Stimulated activated CD4-positive, alpha-beta T cell treated with anti-CD3 and anti-CD28 coated beads, Interleukin-4, amount 100 ng/mL, for 4 hours (primary cell): Measurements from ENCODE around the gene CEBPZ.
"Not testable (repeated sequence)": the region's sequence is repeated elsewhere in the genome, so short reads cannot be mapped to it uniquely, and the experiment has no call there.

Experiments used
- DNase-seq, 2 experiments: peaks; one replicate each; pipeline ENCODE4 v3.0.0-alpha.2; 2020

The CEBPZ gene

DNA sequence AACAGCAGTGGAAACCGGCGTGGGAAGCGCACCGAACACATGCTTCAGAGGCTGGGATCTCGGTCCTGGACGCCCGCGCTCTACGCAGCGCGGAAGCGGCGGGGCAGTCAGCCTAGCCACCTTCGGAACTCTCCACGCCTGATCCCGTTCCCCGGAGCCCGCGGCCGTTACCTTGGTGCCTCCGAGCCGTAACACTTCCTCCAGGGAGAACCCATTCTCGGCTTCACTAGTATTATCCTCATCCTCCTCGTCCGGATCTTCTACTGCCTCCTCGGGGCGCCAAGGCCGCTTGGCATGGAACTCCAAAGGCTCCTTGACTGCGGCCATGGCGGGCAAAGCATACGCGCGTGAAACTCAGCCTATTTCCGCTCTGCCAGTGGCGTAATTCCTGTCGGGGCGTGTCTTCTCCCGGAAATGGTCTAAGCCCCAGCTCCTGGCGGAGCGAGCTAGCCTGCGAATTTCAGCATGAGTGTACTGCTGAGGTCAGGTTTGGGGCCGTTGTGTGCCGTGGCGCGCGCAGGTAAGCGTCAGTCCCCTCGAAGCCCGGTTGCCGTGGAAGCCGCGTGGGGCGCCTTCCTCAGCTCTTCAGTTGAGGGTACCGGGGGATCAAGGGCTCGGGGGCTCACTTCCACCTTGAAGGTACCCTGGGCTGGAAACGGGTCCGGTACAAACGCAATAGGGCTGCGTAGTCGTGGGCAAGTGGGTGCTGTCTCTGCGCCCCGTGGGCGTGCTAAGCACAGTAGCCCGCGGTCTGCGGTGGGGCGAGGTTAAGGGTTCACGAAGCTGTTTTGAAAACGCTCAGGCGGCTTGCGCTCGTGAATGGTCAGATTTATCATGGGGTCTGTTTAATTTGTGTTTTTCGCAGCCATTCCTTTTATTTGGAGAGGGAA lies at the start of gene CEBPZ, which contains the start of gene NDUFAF7:
Gene CEBPZ (minus strand): TSS at position 356 of the 890 bp plus-strand sequence. CDS start 29 bp downstream, at position 327.
Gene NDUFAF7 (plus strand): TSS at position 418 of the 890 bp plus-strand sequence. CDS start 48 bp downstream, at position 466.
- peak; percentile 79 to 88 for DNase-seq

- no peak for DNase-seq
These were observed 44.9 kb upstream of the CEBPZ start for GRCh38 chr2:37276291-37276690.

GRCh38 chr2:37274359-37274965 lies 43.1 kb upstream of the CEBPZ start:
- no peak for DNase-seq

- no peak for DNase-seq
These were observed 40.1 kb upstream of the CEBPZ start for GRCh38 chr2:37271376-37272067.

DNA sequence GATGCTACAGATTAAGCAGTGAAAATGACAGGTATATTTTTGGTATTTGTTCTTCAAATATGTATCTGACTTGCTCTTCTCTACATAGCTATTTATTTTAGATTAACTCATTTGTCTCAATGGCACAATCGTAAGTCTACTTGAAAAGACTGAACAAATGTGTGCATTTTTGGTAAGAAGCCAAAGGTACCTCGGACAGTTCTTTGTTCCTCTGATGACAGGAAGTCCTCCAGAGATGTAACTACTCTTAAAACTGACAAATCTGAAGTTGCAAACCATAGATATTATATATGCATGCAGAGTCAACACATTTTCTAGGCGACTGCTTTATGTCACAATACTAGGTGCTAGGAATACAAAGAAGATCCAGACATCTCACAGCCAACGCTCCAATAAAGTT lies 36.7 kb upstream of the CEBPZ start:
- DNase-seq = no peak

DNA sequence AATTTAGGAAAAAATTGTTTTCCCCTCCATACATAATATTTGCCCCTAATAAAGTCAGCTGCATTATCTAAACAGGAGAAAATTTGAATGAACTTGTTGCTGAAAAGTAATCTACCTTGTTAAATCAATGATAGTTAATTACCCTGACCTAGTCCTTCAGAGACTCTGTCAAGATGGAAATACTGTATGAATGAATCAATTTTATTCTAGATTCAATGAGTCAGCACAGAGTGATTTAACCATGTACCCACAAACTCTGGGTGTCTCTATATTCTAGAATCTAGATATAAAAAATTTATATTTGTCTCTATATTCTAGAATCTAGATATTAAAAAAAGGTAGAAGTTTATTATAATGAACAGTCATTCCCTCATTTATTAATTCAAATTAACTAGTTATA lies 36.3 kb upstream of the CEBPZ start:
- DNase-seq = no peak

DNA sequence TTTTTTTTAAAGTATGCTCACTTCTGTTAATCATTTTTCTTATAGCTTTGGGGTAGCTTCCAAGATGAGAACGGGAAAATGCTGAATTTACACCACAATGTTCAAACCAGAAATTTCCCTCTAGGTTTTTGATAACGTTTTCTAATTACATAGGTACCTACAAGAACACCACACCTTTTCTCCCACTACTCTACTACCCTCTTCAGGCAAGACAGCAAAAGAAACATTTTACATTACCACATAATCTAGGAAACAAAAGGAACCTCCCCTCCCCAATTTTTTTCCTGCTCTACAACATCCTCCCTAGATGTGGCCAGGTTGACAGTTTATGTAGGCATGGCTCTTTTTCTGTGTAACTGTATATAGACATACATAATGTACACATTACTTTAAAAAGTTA lies 32.4 kb upstream of the CEBPZ start:
- no peak for DNase-seq

DNA sequence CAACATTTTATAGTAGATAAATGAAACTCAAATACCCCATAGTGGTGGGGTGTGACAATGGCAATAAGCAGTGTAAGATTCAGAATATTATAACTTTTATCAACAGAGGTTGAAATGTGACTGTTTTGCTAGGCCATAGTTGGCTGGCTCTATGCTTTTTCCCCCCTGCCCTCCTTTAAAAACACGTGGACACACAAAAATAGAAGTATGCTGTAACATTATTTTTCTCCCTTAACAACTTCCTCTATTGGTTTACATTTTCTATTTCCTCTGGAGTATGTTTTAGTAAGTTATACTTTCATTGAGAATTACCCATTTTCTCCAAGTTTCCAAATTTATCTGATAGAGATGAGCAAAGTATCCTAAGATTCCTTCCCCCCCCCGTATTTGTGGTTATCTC lies 31.1 kb upstream of the CEBPZ start:
- no peak for DNase-seq

DNA sequence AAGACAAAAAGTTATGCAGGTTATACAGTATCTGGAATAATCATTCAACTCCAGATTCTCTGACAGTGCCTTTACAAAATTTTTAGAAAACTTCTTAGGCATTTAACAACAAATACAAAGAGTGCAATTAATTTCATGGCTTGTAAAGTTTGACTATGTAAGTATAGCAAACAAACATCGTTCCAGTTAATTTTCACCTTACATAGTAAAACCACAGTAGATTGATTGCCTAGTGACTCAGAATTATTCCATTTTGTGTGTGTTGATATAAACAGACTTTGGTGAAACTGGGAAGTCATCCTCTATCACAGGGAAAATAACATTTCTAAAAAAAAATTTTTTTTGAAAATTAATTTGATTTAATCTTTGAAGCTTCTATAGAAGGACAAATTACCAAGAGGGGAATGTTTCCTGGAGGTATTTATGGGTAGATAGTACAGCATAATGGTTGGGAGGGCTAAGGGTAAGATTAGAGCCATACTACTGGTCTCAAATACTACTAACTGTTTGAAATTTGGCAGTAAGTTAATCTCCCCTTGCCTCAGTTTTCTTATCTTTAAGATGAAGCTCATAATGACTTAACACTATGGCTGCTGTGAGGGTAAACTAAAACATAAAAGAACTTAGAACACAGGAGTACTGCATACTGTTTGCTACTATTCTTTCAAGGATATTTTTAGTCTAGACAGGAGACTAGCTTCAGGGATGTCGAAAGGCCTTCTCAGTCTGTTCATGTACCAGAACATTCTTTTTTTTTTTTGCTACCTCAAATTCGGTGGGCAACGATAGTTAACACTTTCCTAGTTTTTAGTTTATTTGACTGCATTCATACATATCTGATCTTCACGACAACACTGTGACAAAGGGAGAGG lies 19.7 kb upstream of the CEBPZ start:
- DNase-seq = no peak

- no peak for DNase-seq
These were observed 14.8 kb upstream of the CEBPZ start for GRCh38 chr2:37246205-37246604.

- DNase-seq = no peak
These were observed 13.4 kb upstream of the CEBPZ start for GRCh38 chr2:37244755-37245154.

- no peak for DNase-seq
These were observed 12.6 kb upstream of the CEBPZ start for GRCh38 chr2:37244017-37244416.

DNA sequence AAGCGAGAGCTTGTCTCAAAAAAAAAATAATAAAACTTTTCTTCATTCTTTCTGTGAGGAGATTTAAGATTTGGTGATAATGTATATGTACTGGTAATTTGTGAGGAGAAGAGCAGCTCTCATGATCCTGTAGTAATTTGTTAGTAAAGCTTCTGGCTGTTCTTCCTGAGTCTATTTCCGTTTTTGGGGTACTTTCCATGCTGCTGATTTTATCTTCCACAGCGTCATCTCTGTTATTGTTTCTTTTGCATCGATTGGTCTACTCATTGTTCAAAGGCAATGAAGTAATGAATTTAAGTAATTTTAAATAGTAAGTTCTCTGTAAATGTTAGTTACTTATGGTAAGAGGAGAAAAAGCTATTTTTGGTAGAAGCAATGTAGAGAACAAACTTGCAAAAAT lies 12.0 kb upstream of the CEBPZ start:
- DNase-seq = no peak

DNA sequence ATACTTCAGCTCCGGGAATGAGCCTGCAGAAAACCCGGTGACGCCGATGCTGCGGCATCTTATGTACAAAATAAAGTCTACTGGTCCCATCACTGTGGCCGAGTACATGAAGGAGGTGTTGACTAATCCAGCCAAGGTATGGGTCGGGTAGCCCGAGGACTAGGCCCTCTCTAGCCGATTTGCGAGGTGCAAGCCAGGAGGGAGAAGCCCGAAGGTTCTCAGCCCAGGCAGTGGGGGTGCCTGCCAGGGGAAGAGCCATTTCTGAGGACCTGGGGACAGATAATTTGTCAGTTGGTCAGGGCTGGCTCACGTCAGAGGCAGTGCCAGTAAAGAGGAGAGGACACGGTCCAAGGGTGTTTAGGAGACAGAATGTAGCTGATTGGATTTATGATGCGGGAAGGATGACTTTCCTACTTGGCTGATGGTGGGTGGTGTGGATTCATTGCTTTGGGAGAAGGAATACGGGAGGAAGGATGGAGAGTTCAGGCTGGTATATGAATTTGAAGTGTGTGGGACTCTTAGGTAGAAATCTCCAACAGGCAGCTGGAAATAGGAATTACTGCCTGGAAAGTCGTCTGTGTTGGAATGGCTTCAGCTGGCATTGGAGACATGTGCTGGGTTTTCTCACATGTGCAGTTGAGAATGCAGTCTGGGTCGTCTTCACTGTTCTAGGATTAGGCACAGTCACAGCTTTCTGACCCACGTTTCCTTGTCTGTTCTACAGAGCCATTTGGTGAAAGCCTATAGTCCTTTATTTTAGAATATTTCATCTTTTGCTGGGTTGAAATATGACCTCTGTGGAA lies 936 bp upstream of the CEBPZ start:
- no peak for DNase-seq

DNA sequence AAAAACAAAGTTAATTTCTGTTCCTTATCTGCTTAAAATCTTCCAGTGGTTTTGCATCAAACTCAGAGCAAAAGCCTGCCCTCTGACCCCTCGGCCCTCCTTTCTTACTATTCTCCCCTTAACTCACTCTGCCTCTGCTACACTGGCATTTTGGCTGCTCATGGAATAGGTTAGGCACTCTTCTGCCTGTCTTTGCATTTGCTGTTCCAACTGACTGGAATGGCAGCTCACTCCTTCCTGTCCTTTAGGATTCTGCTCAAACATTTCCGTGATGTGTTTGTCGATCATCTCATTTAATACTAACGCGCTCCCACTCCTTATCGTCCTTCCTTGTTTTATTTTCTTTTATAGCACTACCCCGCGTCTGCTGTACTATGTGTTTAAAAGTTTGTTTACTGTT lies 815 bp downstream of the CEBPZ start:
- DNase-seq = no peak

- no peak for DNase-seq
These were observed 2.6 kb downstream of the CEBPZ start for GRCh38 chr2:37228788-37229187.

DNA sequence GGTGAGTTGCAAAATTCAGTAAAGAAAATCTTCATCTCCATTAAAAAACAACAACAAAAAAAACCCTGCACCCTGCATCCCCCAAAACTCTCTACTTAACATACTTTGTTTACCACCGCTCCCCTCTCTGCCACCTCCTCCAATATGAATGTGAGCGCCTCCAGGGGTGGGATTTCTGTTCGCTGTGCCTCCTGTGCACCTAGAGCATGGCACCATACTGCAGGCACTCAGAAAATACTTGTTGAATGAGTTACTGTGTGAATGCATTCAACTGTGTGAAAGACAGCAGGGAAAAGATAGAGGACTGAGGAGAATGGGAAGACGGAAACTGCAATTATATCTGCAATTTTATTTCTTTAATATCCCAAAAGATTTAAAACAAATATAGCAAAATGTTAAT lies 4.5 kb downstream of the CEBPZ start:
- DNase-seq = no peak

DNA sequence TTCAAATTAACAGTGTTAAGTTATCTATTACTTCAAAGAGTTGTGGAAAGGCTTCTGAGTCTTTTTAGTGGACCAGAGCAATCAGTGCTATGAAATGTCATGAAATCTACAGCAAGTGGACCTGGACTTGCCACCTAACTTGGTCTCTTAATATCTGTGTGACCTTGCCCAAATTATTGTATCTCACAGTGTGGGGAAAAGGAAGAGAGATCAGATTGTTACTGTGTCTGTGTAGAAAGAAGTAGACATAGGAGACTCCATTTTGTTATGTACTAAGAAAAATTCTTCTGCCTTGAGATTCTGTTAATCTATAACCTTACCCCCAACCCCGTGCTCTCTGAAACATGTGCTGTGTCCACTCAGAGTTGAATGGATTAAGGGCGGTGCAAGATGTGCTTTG lies 6.3 kb downstream of the CEBPZ start:
- DNase-seq = not testable (repeated sequence)

DNA sequence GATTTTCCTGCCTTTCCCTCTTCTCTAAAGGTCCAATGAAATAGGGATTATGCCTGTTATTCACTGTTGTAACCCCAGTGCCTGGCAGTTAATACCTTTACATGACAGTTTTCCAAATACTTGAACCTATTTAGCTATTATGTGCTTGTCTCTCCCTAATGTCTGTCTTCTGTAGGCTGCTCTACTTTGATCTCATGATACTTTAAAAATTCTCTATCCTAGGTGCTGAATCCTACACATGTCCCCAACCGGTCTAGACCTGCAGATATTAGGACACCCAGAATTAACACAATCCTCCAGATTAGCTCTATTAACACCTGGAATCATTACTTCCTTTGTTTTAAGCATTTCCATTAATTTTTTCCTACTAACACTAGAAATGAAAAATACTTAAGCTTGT lies 7.3 kb downstream of the CEBPZ start:
- DNase-seq = no peak

DNA sequence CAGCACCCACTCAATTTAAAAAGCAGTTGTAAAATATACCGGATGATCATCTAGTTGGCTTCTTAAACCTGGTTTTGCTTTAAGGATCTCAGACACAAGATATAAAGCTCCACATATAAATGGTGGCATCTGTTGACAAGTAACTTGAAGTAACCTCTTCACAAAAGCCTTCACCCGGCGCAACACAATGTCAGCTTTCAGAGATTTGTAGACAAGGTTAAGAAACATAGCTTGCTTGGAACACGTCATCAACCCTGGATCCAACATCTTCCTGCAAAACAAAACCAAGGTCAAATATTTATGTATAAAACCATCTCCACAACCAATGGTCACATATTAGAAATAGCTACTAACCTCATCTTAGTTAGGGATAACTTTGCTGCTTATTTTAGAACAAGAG lies 8.3 kb downstream of the CEBPZ start:
- no peak for DNase-seq

- no peak for DNase-seq
These were observed 12.3 kb downstream of the CEBPZ start for GRCh38 chr2:37219046-37219445.

GRCh38 chr2:37215250-37215649 lies 16.1 kb downstream of the CEBPZ start:
- DNase-seq = no peak
